Uterus (tissue), 2 donors: ENCODE results near the gene CNST.

ENCODE experiments used
- CTCF ChIP-seq, 4 experiments: fragments of 200-600 bp in 2 of 4; fragments of 450-650 bp in 2 of 4; sonication (generic) in 2 of 4; IDR thresholded peaks; one replicate each; pipeline ENCODE4 v1.5.1; 2016 to 2019; ENCODE audit warnings: antibody characterized with exemption in 4 of 4, mild to moderate bottlenecking in 2 of 4, moderate library complexity in 1 of 4
- POLR2A ChIP-seq, 2 donors: fragments of 450-650 bp; IDR thresholded peaks; one replicate each; pipeline ENCODE4 v1.6.1; 2016; ENCODE audit warnings: antibody characterized with exemption in 2 of 2, mild to moderate bottlenecking in 1 of 2, moderate library complexity in 1 of 2

- TF ChIP-seq POLR2A (IDR thresholded peaks at IDR 0.05), result no peak
- no peak for TF ChIP-seq CTCF (IDR thresholded peaks at IDR 0.05)
Observed at GRCh38 chr1:246683521-246683920, 117.3 kb downstream of the CNST start.
